GM12878 (cell line): ENCODE results near the gene KCNAB2. TPM values are rescaled to one million over a fixed set of nuclear protein-coding genes. Genes with fewer than 3 reads are reported as not detected.

Source experiments
- ATAC-seq: fragments of 200-7000 bp; cut with Tn5 transposase; 3 replicates; pipeline ENCODE4 v1.9.1; 2020; ENCODE audit warnings: mild to moderate bottlenecking, moderate library complexity
- BruUV-seq: library from RNA; stranded (reverse); fragments of 400-500 nt; replicated peaks from 2 replicates; lab custom pipeline; 2021; lab: Mats Ljungman, UMichigan
- CTCF ChIA-PET: fragments of 300-600 bp; sonication (Branson Sonifier 250); formaldehyde crosslinking; extraction: SDS; loops from one replicate; lab custom pipeline; 2021; ENCODE audit warnings: inconsistent platforms; lab: Yijun Ruan, JAX
- POLR2A ChIA-PET: fragments of 350-600 bp; formaldehyde crosslinking; extraction: SDS; loops from one replicate; lab custom pipeline; 2021; ENCODE audit warnings: inconsistent platforms; lab: Charles Lee
- RAD21 ChIA-PET: fragments of 300-600 bp; sonication (Branson Sonifier 250); formaldehyde crosslinking; loops from one replicate; lab custom pipeline; 2023; ENCODE audit warnings: antibody characterized with exemption; ENCODE audit not compliant: unreplicated experiment; lab: Charles Lee
- SMC1A ChIA-PET: fragments of 300-600 bp; sonication (Branson Sonifier 250); formaldehyde crosslinking; loops from one replicate; lab custom pipeline; 2023; ENCODE audit not compliant: unreplicated experiment, uncharacterized antibody; lab: Charles Lee
- DNase-seq: peaks from one replicate; pipeline ENCODE4 v3.0.0-alpha.2; 2011; ENCODE audit warnings: low read depth, low spot score
- FAIRE-seq: peaks from 3 replicates; lab custom pipeline; 2011; peaks lifted over from hg19 to GRCh38; lab: Jason Lieb, UNC
- H2AFZ ChIP-seq: 2 replicates; pipeline ENCODE4 v1.6.0; 2011; ENCODE audit warnings: low read depth, low read length, control low read depth; ENCODE audit not compliant: control insufficient read depth
- H3K27ac ChIP-seq: 2 replicates; pipeline ENCODE4 v1.5.1; 2011; ENCODE audit warnings: control low read depth; ENCODE audit not compliant: control insufficient read depth, insufficient read depth
- H3K27me3 ChIP-seq, 2 experiments: replicated peaks in 1 of 2; 2 replicates each; pipeline versions ENCODE4 v1.6.0 to v1.6.1; 2011; ENCODE audit warnings: low read length in 1 of 2; ENCODE audit not compliant: control insufficient read depth in 2 of 2, insufficient read depth in 2 of 2
- H3K36me3 ChIP-seq, 2 experiments: 2 replicates each; pipeline ENCODE4 v1.5.1; 2011; ENCODE audit warnings: low read length in 1 of 2; ENCODE audit not compliant: control insufficient read depth in 2 of 2, insufficient read depth in 2 of 2
- H3K4me1 ChIP-seq: 2 replicates; pipeline ENCODE4 v1.6.1; 2011; ENCODE audit warnings: mild to moderate bottlenecking, low read length, moderate library complexity, mixed read lengths; ENCODE audit not compliant: control insufficient read depth, insufficient read depth
- H3K4me2 ChIP-seq: 2 replicates; pipeline ENCODE4 v1.6.0; 2011; ENCODE audit warnings: control low read depth; ENCODE audit not compliant: control insufficient read depth, insufficient read depth
- H3K4me3 ChIP-seq: fragments of 200-600 bp; sonication (generic); 2 replicates; pipeline ENCODE4 v1.5.1; 2016
- H3K79me2 ChIP-seq: 2 replicates; pipeline ENCODE4 v1.6.0; 2011; ENCODE audit warnings: low read length; ENCODE audit not compliant: control insufficient read depth, insufficient read depth
- H3K9ac ChIP-seq: 2 replicates; pipeline ENCODE4 v1.8.0; 2011; ENCODE audit warnings: low read length, control low read depth, mixed read lengths; ENCODE audit not compliant: control insufficient read depth, insufficient read depth
- H3K9me3 ChIP-seq: replicated peaks from 3 replicates; pipeline ENCODE4 v1.5.1; 2011; ENCODE audit warnings: mild to moderate bottlenecking, low read length; ENCODE audit not compliant: control insufficient read depth, insufficient read depth
- H4K20me1 ChIP-seq: 2 replicates; pipeline ENCODE4 v1.6.0; 2011; ENCODE audit not compliant: control insufficient read depth, insufficient read depth
- ETV6 ChIP-seq, 2 experiments: fragments of 450-650 bp in 1 of 2; IDR thresholded peaks in 1 of 2; conservative IDR thresholded peaks in 1 of 2; 2 replicates each; pipeline ENCODE4 v1.6.1; 2014; ENCODE audit warnings: antibody characterized with exemption in 1 of 2, borderline replicate concordance in 1 of 2, low read depth in 1 of 2, mild to moderate bottlenecking in 1 of 2, moderate library complexity in 1 of 2
- KAT2A ChIP-seq: conservative IDR thresholded peaks from 2 replicates; pipeline ENCODE4 v1.6.1; 2011; ENCODE audit warnings: low read depth, low read length; ENCODE audit not compliant: control insufficient read depth
- MXI1 ChIP-seq: fragments of 150-350 bp; IDR thresholded peaks from 2 replicates; pipeline ENCODE4 v1.6.1; 2011; ENCODE audit warnings: low read depth, mild to moderate bottlenecking, inconsistent platforms, low read length, improper control_type of control experiment
- POLR2AphosphoS2 ChIP-seq: IDR thresholded peaks from 2 replicates; pipeline ENCODE4 v1.6.1; 2011; ENCODE audit warnings: low read depth, mild to moderate bottlenecking, low read length, improper control_type of control experiment, moderate library complexity
- ZNF217 ChIP-seq: fragments of 450-650 bp; IDR thresholded peaks from 2 replicates; pipeline ENCODE4 v1.6.1; 2017; ENCODE audit warnings: antibody characterized with exemption, mild to moderate bottlenecking
- ZZZ3 ChIP-seq: IDR thresholded peaks from 2 replicates; pipeline ENCODE4 v1.6.1; 2011; ENCODE audit warnings: low read depth; ENCODE audit not compliant: control insufficient read depth, insufficient read length
- in situ Hi-C: fragments of 300-500 bp; cut with MboI; formaldehyde crosslinking; loops from 9 replicates; pipeline ENCODE4 v1.14.3; 2018; ENCODE audit warnings: mixed read lengths
- intact Hi-C: fragments of 100-400 bp; cut with micrococcal nuclease; formaldehyde crosslinking; loops from one replicate; pipeline ENCODE4 v1.14.2; 2022; ENCODE audit not compliant: unreplicated experiment
- polyA plus RNA-seq, 11 experiments: library from polyadenylated mRNA; depleted of rRNA in 4 of 11; unstranded in 6 of 11; stranded (reverse) in 5 of 11; fragments of >200 nt; fragmentation: Nextera tagmentation in 4 of 11; fragmentation: Illumina TruSeq in 1 of 11; extraction: Ambion mirVana in 4 of 11; extraction: Trizol in 1 of 11; gene quantifications; 1 replicate in 1 of 11; 2 replicates in 10 of 11; pipeline versions ENCODE4 v1.2.1 to v1.2.3, GENCODE V29; 2011 to 2016; ENCODE audit warnings: inconsistent platforms in 2 of 11, missing spikeins in 2 of 11, low read depth in 1 of 11
- total RNA-seq, 4 experiments: library from RNA; depleted of rRNA in 3 of 4; stranded (reverse); fragments of >200 nt in 3 of 4; fragmentation: Illumina TruSeq in 1 of 4; extraction: Trizol in 1 of 4; gene quantifications; 2 replicates each; pipeline versions ENCODE4 v1.2.1 to v1.2.3, GENCODE V29; 2013 to 2021
- TF ChIP-seq, protein P1 (sequence below): fragments of 450-650 bp; IDR thresholded peaks from 2 replicates; pipeline ENCODE4 v1.6.1; 2018; ENCODE audit warnings: mild to moderate bottlenecking, low read depth, moderate library complexity; ENCODE audit not compliant: partially characterized antibody
- TF ChIP-seq, protein P2 (sequence below): fragments of 450-650 bp; formaldehyde crosslinking; IDR thresholded peaks from 2 replicates; pipeline ENCODE4 v1.5.0; 2022; ENCODE audit warnings: mild to moderate bottlenecking, missing genetic modification characterization
- TF ChIP-seq, protein P3 (sequence below): fragments of 450-650 bp; IDR thresholded peaks from 2 replicates; pipeline ENCODE4 v1.6.1; 2017; ENCODE audit warnings: mild to moderate bottlenecking

Gene KCNAB2
- total and polyA plus RNA-seq, 10 of the 15 experiments (the other 5 are each of a cell fraction or from before 2014, with no cell fraction given) = 2.9 to 123 (median 62.4) TPM

DNA sequence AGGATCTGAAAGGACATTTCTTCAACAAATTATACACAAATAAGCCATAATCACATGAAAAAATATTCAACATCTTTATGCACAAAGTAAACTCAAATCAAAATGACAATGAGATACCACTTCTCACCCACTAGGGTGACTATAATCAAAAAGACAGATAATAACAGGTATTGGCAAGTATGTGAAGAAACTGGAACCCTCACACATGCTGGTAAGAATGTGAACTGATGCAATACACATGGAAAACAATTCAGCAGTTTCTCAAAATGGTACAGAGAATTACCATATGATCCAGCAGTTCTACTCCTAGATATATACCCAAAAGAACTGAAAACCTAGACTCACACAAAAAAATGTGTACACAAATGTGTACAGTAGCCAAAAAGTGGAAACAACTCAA, 71.9 kb downstream of the KCNAB2 start:
- Histone ChIP-seq H3K27ac (no peak overlapping the region), H3K4me1 (no peaks in the 10 kb centered on the region), H3K36me3 (no peaks in the 10 kb centered on the region), H3K27me3 (no peaks in the 10 kb centered on the region), H4K20me1 (no peaks in the 10 kb centered on the region), H3K79me2 (no peaks in the 10 kb centered on the region)
- POLR2A ChIA-PET = no interaction called here
- FAIRE-seq = no peak
- SMC1A ChIA-PET = no interaction called here
- CTCF ChIA-PET = no interaction called here
- BruUV-seq = no TSS peak
- in situ Hi-C loops (no loop called here), intact Hi-C loops (loop anchor here (5.0 kb wide), 1 partner anchor 50 kb away; no protein-coding TSS in a partner anchor)
- RAD21 ChIA-PET = no interaction called here
- TF ChIP-seq ZNF217 (no peak), MXI1 (no peak), KAT2A (no peak), ZZZ3 (no peak), ETV6 (conservative IDR thresholded peaks at IDR 0.05 in 1 of 2, IDR thresholded peaks at IDR 0.05 in 1 of 2; ENCODE audit: borderline replicate concordance in 1 of 2, low read depth in 1 of 2) (no peak), POLR2AphosphoS2 (no peak)
- TF ChIP-seq, protein P1, sequence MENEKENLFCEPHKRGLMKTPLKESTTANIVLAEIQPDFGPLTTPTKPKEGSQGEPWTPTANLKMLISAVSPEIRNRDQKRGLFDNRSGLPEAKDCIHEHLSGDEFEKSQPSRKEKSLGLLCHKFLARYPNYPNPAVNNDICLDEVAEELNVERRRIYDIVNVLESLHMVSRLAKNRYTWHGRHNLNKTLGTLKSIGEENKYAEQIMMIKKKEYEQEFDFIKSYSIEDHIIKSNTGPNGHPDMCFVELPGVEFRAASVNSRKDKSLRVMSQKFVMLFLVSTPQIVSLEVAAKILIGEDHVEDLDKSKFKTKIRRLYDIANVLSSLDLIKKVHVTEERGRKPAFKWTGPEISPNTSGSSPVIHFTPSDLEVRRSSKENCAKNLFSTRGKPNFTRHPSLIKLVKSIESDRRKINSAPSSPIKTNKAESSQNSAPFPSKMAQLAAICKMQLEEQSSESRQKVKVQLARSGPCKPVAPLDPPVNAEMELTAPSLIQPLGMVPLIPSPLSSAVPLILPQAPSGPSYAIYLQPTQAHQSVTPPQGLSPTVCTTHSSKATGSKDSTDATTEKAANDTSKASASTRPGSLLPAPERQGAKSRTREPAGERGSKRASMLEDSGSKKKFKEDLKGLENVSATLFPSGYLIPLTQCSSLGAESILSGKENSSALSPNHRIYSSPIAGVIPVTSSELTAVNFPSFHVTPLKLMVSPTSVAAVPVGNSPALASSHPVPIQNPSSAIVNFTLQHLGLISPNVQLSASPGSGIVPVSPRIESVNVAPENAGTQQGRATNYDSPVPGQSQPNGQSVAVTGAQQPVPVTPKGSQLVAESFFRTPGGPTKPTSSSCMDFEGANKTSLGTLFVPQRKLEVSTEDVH = no peak
- TF ChIP-seq, protein P2, sequence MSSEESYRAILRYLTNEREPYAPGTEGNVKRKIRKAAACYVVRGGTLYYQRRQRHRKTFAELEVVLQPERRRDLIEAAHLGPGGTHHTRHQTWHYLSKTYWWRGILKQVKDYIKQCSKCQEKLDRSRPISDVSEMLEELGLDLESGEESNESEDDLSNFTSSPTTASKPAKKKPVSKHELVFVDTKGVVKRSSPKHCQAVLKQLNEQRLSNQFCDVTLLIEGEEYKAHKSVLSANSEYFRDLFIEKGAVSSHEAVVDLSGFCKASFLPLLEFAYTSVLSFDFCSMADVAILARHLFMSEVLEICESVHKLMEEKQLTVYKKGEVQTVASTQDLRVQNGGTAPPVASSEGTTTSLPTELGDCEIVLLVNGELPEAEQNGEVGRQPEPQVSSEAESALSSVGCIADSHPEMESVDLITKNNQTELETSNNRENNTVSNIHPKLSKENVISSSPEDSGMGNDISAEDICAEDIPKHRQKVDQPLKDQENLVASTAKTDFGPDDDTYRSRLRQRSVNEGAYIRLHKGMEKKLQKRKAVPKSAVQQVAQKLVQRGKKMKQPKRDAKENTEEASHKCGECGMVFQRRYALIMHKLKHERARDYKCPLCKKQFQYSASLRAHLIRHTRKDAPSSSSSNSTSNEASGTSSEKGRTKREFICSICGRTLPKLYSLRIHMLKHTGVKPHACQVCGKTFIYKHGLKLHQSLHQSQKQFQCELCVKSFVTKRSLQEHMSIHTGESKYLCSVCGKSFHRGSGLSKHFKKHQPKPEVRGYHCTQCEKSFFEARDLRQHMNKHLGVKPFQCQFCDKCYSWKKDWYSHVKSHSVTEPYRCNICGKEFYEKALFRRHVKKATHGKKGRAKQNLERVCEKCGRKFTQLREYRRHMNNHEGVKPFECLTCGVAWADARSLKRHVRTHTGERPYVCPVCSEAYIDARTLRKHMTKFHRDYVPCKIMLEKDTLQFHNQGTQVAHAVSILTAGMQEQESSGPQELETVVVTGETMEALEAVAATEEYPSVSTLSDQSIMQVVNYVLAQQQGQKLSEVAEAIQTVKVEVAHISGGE (CRISPR knock-in tag) = no peak
- TF ChIP-seq, protein P3, sequence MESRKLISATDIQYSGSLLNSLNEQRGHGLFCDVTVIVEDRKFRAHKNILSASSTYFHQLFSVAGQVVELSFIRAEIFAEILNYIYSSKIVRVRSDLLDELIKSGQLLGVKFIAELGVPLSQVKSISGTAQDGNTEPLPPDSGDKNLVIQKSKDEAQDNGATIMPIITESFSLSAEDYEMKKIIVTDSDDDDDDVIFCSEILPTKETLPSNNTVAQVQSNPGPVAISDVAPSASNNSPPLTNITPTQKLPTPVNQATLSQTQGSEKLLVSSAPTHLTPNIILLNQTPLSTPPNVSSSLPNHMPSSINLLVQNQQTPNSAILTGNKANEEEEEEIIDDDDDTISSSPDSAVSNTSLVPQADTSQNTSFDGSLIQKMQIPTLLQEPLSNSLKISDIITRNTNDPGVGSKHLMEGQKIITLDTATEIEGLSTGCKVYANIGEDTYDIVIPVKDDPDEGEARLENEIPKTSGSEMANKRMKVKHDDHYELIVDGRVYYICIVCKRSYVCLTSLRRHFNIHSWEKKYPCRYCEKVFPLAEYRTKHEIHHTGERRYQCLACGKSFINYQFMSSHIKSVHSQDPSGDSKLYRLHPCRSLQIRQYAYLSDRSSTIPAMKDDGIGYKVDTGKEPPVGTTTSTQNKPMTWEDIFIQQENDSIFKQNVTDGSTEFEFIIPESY = no peak
- TF ChIP-seq, all 136 proteins: peak for 0
- DNase-seq (no peak), ATAC-seq (no peak)
- no peak overlapping the region for H2AFZ ChIP-seq
- no peak overlapping the region for H3K9ac ChIP-seq
- no peak overlapping the region for H3K4me3 ChIP-seq
- H3K4me2 ChIP-seq = no peak overlapping the region
- H3K9me3 ChIP-seq = no peaks in the 10 kb centered on the region
